Sigmoid colon (tissue), 4 donors: ENCODE measurements around the gene ABCG4.

Experiments used
- EP300 ChIP-seq, 4 donors: sonication (generic); formaldehyde crosslinking; IDR thresholded peaks; one replicate each; pipeline ENCODE4 v1.6.1; 2017; ENCODE audit warnings: antibody characterized with exemption in 4 of 4
- POLR2A ChIP-seq, 2 donors: fragments of 450-650 bp; IDR thresholded peaks; one replicate each; pipeline ENCODE4 v1.6.1; 2016; ENCODE audit warnings: antibody characterized with exemption in 2 of 2, mild to moderate bottlenecking in 2 of 2, moderate library complexity in 2 of 2
- POLR2AphosphoS5 ChIP-seq, 4 donors: sonication (generic); formaldehyde crosslinking; IDR thresholded peaks; one replicate each; pipeline ENCODE4 v1.6.1; 2017; ENCODE audit warnings: antibody characterized with exemption in 4 of 4
- TF ChIP-seq, protein P1 (sequence below), 4 experiments: fragments of 450-650 bp in 3 of 4; fragments of 200-600 bp in 1 of 4; IDR thresholded peaks; one replicate each; pipeline ENCODE4 v1.5.1; 2016 to 2019; ENCODE audit warnings: antibody characterized with exemption in 4 of 4, mild to moderate bottlenecking in 3 of 4, moderate library complexity in 2 of 4

DNA sequence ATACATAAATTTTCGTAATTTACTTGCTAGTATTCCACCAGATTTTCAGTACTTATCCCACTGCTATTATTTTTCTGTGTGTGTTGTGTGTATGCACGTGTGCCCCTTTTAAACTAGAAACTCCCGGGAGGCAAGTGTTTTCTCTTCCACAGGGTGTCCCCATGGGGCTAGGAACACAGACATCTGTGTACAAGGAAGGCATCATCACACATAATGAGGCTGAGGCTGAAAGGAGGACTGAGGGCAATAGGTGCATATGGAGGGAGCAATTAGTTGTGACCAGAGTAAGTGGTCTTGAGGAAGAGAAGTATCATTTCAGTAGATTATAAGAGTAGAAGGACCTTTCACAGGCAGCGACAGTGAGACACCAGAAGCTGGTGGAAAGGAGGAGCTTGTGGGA, 45.1 kb upstream of the ABCG4 start:
- TF ChIP-seq, protein P1, sequence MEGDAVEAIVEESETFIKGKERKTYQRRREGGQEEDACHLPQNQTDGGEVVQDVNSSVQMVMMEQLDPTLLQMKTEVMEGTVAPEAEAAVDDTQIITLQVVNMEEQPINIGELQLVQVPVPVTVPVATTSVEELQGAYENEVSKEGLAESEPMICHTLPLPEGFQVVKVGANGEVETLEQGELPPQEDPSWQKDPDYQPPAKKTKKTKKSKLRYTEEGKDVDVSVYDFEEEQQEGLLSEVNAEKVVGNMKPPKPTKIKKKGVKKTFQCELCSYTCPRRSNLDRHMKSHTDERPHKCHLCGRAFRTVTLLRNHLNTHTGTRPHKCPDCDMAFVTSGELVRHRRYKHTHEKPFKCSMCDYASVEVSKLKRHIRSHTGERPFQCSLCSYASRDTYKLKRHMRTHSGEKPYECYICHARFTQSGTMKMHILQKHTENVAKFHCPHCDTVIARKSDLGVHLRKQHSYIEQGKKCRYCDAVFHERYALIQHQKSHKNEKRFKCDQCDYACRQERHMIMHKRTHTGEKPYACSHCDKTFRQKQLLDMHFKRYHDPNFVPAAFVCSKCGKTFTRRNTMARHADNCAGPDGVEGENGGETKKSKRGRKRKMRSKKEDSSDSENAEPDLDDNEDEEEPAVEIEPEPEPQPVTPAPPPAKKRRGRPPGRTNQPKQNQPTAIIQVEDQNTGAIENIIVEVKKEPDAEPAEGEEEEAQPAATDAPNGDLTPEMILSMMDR (IDR thresholded peaks at IDR 0.05), result no peak
- TF ChIP-seq POLR2A (IDR thresholded peaks at IDR 0.05) (no peak), EP300 (IDR thresholded peaks at IDR 0.05) (no peak), POLR2AphosphoS5 (IDR thresholded peaks at IDR 0.05) (no peak)
